ENCODE data around the gene GNPNAT1.
"Not testable (repeated sequence)": the region's sequence is repeated elsewhere in the genome, so short reads cannot be mapped to it uniquely, and the experiment has no call there.

Gene GNPNAT1

GRCh38 chr14:52789118-52789517 lies 2.3 kb downstream of the GNPNAT1 start:
- no peak for DNase-seq

GRCh38 chr14:52786887-52787286 lies 4.5 kb downstream of the GNPNAT1 start:
- DNase-seq, result no peak

- no peak for DNase-seq
Observed at GRCh38 chr14:52783206-52783605, 8.2 kb downstream of the GNPNAT1 start.

- DNase-seq, result no peak
Observed at GRCh38 chr14:52781629-52782028, 9.8 kb downstream of the GNPNAT1 start.

GRCh38 chr14:52780893-52781292 lies 10.5 kb downstream of the GNPNAT1 start:
- no peak for DNase-seq

- no peak for DNase-seq
Observed at GRCh38 chr14:52778702-52779101, 12.7 kb downstream of the GNPNAT1 start.

GRCh38 chr14:52776816-52777215 lies 14.6 kb downstream of the GNPNAT1 start:
- peak in 1 of 2 donors; percentile 19 for DNase-seq

- no peak for DNase-seq
Observed at GRCh38 chr14:52769887-52770286, 21.5 kb downstream of the GNPNAT1 start.

GRCh38 chr14:52767058-52767833 lies 24.2 kb downstream of the GNPNAT1 start:
- DNase-seq, result no peak

- not testable (repeated sequence) for DNase-seq
Observed at GRCh38 chr14:52762923-52763322, 28.5 kb downstream of the GNPNAT1 start.

GRCh38 chr14:52759145-52759544 lies 32.3 kb downstream of the GNPNAT1 start:
- no peak for DNase-seq

GRCh38 chr14:52755607-52756316 lies 35.6 kb downstream of the GNPNAT1 start:
- DNase-seq, result no peak

GRCh38 chr14:52748647-52749292 lies 42.6 kb downstream of the GNPNAT1 start:
- DNase-seq, result no peak

GRCh38 chr14:52741865-52742264 lies 49.5 kb downstream of the GNPNAT1 start:
- DNase-seq, result peak in 1 of 2 donors; percentile 44

GRCh38 chr14:52740751-52741150 lies 50.7 kb downstream of the GNPNAT1 start:
- DNase-seq, result no peak

GRCh38 chr14:52738409-52738808 lies 53.0 kb downstream of the GNPNAT1 start:
- no peak for DNase-seq

- no peak for DNase-seq
Observed at GRCh38 chr14:52735921-52736489, 55.4 kb downstream of the GNPNAT1 start.

GRCh38 chr14:52733824-52734223 lies 57.6 kb downstream of the GNPNAT1 start:
- no peak for DNase-seq

GRCh38 chr14:52730709-52731111 lies 60.7 kb downstream of the GNPNAT1 start:
- DNase-seq, result no peak

- DNase-seq, result peak; percentile 97
Observed at GRCh38 chr14:52729925-52730708, 61.3 kb downstream of the GNPNAT1 start, which contains the start of gene STYX. STYX (plus strand) TSS chr14:52730166; CDS start chr14:52730475, 309 bp downstream.

- no peak for DNase-seq
Observed at GRCh38 chr14:52729585-52729924, 61.9 kb downstream of the GNPNAT1 start.

- DNase-seq, result not testable (repeated sequence)
Observed at GRCh38 chr14:52729035-52729434, 62.4 kb downstream of the GNPNAT1 start.

GRCh38 chr14:52727509-52727908 lies 63.9 kb downstream of the GNPNAT1 start:
- not testable (repeated sequence) for DNase-seq

All from CD4-positive, alpha-beta T cell treated with Interleukin-1 beta for 1 hour (primary cell).